ENCODE results near the gene FBXL7.

The FBXL7 gene

GRCh38 chr5:15927710-15928380 lies 427.9 kb downstream of the FBXL7 start:
- DNase-seq (ENCODE audit: extremely low read depth, insufficient read length), result no peak
- Histone ChIP-seq H3K4me3 (replicated peaks; ENCODE audit: low read depth, low read length) (no peak overlapping the region), H3K27me3 (replicated peaks; ENCODE audit: control insufficient read depth, insufficient read depth, low read length) (no peaks in the 10 kb centered on the region), H3K36me3 (ENCODE audit: control insufficient read depth, insufficient read depth, low read length) (no peaks in the 10 kb centered on the region)
- TF ChIP-seq CTCF (IDR thresholded peaks at IDR 0.05; ENCODE audit: insufficient read depth, low read length, poor library complexity, severe bottlenecking), result no peak

- no peaks in the 10 kb centered on the region for H3K36me3 ChIP-seq (ENCODE audit: control insufficient read depth, insufficient read depth, low read length)
- no peak for TF ChIP-seq CTCF (IDR thresholded peaks at IDR 0.05; ENCODE audit: insufficient read depth, low read length, poor library complexity, severe bottlenecking)
- no peaks in the 10 kb centered on the region for H3K27me3 ChIP-seq (replicated peaks; ENCODE audit: control insufficient read depth, insufficient read depth, low read length)
- no peak for DNase-seq (ENCODE audit: extremely low read depth, insufficient read length)
- H3K4me3 ChIP-seq (replicated peaks; ENCODE audit: low read depth, low read length), result no peak overlapping the region
Observed at GRCh38 chr5:15929611-15930263, 429.8 kb downstream of the FBXL7 start.

GRCh38 chr5:15932066-15932465 lies 432.1 kb downstream of the FBXL7 start:
- no peak for TF ChIP-seq CTCF (IDR thresholded peaks at IDR 0.05; ENCODE audit: insufficient read depth, low read length, poor library complexity, severe bottlenecking)
- no peak for DNase-seq (ENCODE audit: extremely low read depth, insufficient read length)
- no peaks in the 10 kb centered on the region for H3K27me3 ChIP-seq (replicated peaks; ENCODE audit: control insufficient read depth, insufficient read depth, low read length)
- no peak overlapping the region for H3K4me3 ChIP-seq (replicated peaks; ENCODE audit: low read depth, low read length)
- no peaks in the 10 kb centered on the region for H3K36me3 ChIP-seq (ENCODE audit: control insufficient read depth, insufficient read depth, low read length)

GRCh38 chr5:15933259-15934207 lies 433.6 kb downstream of the FBXL7 start:
- Histone ChIP-seq H3K36me3 (ENCODE audit: control insufficient read depth, insufficient read depth, low read length) (no peaks in the 10 kb centered on the region), H3K27me3 (replicated peaks; ENCODE audit: control insufficient read depth, insufficient read depth, low read length) (no peaks in the 10 kb centered on the region), H3K4me3 (replicated peaks; ENCODE audit: low read depth, low read length) (no peak overlapping the region)
- DNase-seq (ENCODE audit: extremely low read depth, insufficient read length), result no peak
- TF ChIP-seq CTCF (IDR thresholded peaks at IDR 0.05; ENCODE audit: insufficient read depth, low read length, poor library complexity, severe bottlenecking), result no peak

GRCh38 chr5:15936505-15937245 lies 436.7 kb downstream of the FBXL7 start:
- H3K4me3 ChIP-seq (replicated peaks; ENCODE audit: low read depth, low read length), result no peak overlapping the region
- no peak for TF ChIP-seq CTCF (IDR thresholded peaks at IDR 0.05; ENCODE audit: insufficient read depth, low read length, poor library complexity, severe bottlenecking)

More at GRCh38 chr5:15936505-15937245, 436.7 kb downstream of the FBXL7 start:
- Histone ChIP-seq H3K27me3 (replicated peaks; ENCODE audit: control insufficient read depth, insufficient read depth, low read length) (no peaks in the 10 kb centered on the region), H3K36me3 (ENCODE audit: control insufficient read depth, insufficient read depth, low read length) (no peaks in the 10 kb centered on the region)
- DNase-seq (ENCODE audit: extremely low read depth, insufficient read length), result peak; percentile 6
